ENCODE measurements around the gene PKP3.
"Not testable (repeated sequence)": the region's sequence is repeated elsewhere in the genome, so short reads cannot be mapped to it uniquely, and the experiment has no call there.

PKP3 gene

DNA sequence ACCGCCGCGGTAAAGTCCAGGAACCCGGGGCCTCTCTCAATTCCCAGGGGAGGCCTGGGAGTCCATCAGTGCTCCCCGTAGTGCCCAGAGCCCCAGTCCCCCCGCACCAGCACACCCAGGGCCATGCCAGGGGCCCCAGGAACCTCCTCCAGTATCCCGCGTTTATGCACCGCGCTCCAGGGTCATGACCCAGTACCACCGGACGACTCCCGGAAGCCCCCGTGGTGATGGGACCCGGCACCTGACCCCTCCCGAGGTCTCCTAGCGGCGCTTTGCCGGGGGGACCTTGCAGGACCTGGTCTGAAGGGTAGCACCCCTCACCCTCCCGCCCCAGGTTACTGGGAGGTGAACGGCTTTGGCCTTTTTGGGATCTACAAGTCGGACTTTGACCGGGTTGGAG lies 13.5 kb upstream of the PKP3 start:
- Mint-ChIP-seq H3K4me3 (no peak overlapping the region), H3K27me3 (peaks cover 4% of the 10 kb centered on the region), H3K36me3 (ENCODE audit: low read depth) (no peaks in the 10 kb centered on the region), H3K9me3 (no peaks in the 10 kb centered on the region), H3K27ac (no peak overlapping the region), H3K4me1 (ENCODE audit: low read depth) (no peaks in the 10 kb centered on the region)
- no peak for DNase-seq

DNA sequence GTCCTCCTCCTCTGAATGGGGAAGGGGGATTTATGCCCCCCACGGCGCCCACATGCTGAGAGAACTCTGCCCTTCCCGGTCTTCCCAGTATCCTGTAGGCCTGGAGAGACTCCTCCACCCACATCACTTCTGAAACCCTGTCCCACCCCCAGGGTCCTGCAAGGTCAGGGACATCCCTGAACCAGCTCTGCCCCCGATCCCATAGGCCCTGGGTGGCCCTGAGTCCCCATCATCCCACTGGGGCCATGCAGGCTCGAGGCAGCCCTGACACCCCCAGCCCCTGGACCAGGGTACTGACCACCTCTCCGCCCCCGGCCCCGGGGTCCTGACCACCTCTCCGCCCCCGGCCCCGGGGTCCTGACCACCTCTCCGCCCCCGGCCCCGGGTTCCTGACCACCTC lies 13.0 kb upstream of the PKP3 start:
- Mint-ChIP-seq H3K27me3 (peaks cover 4% of the 10 kb centered on the region), H3K36me3 (ENCODE audit: low read depth) (no peaks in the 10 kb centered on the region), H3K4me1 (ENCODE audit: low read depth) (no peaks in the 10 kb centered on the region), H3K4me3 (no peak overlapping the region), H3K9me3 (no peaks in the 10 kb centered on the region), H3K27ac (no peak overlapping the region)
- no peak for DNase-seq

DNA sequence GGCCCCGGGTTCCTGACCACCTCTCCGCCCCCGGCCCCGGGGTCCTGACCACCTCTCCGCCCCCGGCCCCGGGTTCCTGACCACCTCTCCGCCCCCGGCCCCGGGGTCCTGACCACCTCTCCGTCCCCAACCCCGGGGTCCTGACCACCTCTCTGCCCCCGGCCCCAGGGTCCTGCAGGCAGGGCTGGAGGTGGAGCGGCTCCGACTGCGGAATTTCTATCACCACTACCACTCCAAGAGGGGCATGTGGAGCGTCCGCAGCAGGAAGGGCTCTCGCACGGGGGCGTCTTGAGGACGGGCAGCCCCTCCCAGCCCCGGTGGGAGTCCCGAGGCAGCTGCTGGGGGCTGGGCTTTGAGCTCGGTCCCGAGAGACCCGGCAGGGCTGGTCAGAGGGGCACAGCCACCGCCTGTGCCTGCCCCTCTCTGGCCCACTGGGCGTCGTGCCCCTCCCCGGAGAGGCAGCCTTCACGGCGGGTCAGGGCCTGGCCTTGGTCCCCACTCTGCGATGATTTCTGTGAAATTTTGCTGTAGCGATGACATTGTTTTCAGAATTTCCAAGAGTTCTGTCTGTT lies 12.4 kb upstream of the PKP3 start:
- Mint-ChIP-seq H3K27me3 (peaks cover 4% of the 10 kb centered on the region), H3K4me1 (ENCODE audit: low read depth) (no peaks in the 10 kb centered on the region), H3K4me3 (no peak overlapping the region), H3K36me3 (ENCODE audit: low read depth) (no peaks in the 10 kb centered on the region), H3K27ac (no peak overlapping the region), H3K9me3 (peaks cover 2% of the 10 kb centered on the region)
- no peak for DNase-seq

DNA sequence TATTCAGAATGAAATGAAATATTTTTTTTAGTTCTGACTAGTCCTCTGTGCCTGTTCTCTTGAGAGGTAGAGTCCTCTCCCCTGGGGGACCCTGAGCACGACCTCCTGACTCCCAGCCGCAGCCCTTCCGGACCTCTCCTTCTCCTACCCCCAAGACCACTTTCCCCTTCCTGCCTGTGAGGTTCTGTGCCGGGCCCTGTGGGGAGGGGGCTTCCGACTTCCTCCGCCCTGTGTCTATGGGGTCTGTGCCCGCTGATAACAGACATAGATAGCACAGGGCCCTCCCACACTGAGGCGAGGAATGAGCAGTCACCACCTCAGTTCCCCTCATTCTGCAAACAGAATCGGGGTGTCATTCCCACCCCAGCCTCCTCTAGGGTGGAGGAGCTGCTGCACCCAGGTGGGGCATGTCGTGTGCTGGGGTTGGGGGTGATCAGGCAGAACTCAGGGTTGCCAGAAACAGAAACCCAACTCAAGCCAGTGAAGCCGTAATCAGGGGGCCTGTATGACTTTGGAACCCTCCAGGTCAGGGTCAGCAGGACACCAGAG lies 11.9 kb upstream of the PKP3 start:
- Mint-ChIP-seq H3K4me1 (ENCODE audit: low read depth) (no peaks in the 10 kb centered on the region), H3K27ac (no peak overlapping the region), H3K36me3 (ENCODE audit: low read depth) (no peaks in the 10 kb centered on the region), H3K27me3 (peaks cover 4% of the 10 kb centered on the region), H3K4me3 (no peak overlapping the region), H3K9me3 (peaks cover 6% of the 10 kb centered on the region)
- DNase-seq, result no peak

DNA sequence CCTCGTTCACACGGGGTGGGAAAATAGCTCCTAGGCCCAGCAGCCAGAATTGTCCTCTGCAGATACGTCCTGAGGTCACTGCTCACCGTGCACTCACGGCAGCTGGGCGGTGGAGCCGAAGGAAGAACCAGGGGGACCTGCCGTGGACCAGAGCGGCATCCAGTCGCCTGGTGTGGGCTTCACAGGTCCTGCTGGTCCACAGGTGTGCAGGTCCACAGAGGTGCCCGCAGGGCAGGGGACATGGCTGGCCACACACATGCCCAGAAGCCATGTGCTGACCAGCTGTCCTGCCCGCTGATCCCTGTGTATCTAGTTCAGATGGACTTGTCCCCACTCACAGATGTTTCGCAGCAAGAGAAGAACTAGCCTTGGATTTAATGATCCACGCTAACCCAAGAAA lies 10.6 kb upstream of the PKP3 start:
- Mint-ChIP-seq H3K36me3 (ENCODE audit: low read depth) (no peaks in the 10 kb centered on the region), H3K27me3 (peaks cover 4% of the 10 kb centered on the region), H3K4me3 (no peak overlapping the region), H3K4me1 (ENCODE audit: low read depth) (no peaks in the 10 kb centered on the region), H3K9me3 (peaks cover 8% of the 10 kb centered on the region), H3K27ac (no peak overlapping the region)
- no peak for DNase-seq

DNA sequence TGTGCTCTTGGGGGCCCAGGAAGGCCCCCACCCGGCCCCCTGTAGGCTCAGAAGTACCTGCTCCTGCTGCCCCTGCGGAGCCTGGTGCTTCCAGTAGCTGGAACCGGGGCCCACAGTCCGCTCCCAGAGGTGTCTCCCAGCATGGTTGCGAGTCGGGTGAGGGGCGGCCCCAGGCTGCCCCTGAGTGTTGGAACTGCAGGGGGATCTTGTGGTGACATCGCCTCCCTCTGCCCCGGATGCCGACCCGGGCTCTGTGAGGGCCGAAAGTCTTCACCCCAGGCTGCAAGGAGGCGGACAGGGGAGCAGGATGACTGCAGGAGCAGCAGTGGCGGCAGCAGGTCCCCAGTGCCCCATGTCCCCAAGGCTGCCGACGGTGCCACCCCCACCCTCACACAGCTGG lies 9.5 kb upstream of the PKP3 start:
- Mint-ChIP-seq H3K36me3 (ENCODE audit: low read depth) (no peaks in the 10 kb centered on the region), H3K4me1 (ENCODE audit: low read depth) (no peaks in the 10 kb centered on the region), H3K9me3 (peaks cover 8% of the 10 kb centered on the region), H3K27me3 (peaks cover 4% of the 10 kb centered on the region), H3K27ac (no peak overlapping the region), H3K4me3 (no peak overlapping the region)
- DNase-seq, result no peak

DNA sequence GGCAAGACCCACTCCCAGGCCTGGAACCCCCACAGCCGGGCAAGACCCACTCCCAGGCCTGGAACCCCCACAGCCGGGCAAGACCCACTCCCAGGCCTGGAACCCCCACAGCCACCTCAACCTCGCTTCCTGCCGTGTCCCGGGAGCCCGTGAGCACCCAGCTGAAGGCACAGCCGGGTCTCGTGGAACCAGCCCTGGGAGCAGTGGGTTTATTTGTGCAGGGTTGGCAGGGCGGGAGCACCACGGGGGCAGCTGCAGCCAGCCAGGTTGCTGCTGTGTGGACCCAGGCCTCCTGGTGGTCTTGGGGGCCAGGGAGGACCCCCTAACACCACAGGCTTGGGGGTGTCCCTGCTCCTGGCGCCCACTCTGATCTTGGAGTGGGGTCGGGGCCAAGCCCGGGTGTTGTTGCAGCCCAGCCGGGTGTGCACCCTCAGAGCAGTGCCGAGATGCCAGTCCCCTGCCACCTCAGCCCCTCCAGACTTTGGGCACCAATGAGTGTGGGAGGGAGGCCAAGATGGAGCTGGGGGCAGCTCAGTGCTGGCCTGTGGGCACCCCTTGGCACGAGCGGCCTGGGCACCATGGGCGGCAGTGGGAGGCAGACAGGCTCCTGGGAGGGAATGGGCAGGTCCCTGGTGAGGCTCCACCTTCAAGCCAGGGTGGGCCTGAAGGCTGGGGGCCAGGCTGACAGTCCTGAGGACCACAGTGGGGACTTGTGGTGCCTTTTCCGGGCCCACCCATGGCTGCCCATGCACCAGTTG lies 8.2 kb upstream of the PKP3 start:
- Mint-ChIP-seq H3K27me3 (peaks cover 4% of the 10 kb centered on the region), H3K36me3 (ENCODE audit: low read depth) (no peaks in the 10 kb centered on the region), H3K9me3 (peaks cover 8% of the 10 kb centered on the region), H3K4me1 (ENCODE audit: low read depth) (no peaks in the 10 kb centered on the region), H3K4me3 (no peak overlapping the region), H3K27ac (no peak overlapping the region)
- DNase-seq, result no peak

DNA sequence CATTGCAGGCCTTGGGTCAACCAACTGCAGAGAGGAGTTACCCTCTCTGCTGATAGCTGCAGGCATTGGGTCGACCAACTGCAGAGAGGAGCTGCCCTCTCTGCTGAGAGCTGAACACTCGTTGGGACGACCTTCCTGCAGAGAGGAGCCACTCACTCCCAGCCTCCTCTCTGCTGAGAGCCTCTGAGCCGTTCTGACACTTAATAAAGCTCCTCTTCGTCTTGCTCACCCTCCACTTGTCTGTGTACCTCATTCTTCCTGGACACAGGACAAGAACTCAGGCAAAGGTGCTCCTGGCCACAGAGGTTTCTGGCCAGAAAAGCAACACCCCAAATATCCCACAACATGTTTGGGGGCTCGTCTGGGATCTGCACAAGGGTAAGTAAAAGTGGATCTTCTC lies 7.5 kb upstream of the PKP3 start:
- no peak for DNase-seq
- peaks cover 8% of the 10 kb centered on the region for H3K9me3 Mint-ChIP-seq
- H3K4me3 Mint-ChIP-seq, result no peak overlapping the region
- H3K27ac Mint-ChIP-seq, result no peak overlapping the region
- no peaks in the 10 kb centered on the region for H3K36me3 Mint-ChIP-seq (ENCODE audit: low read depth)
- H3K27me3 Mint-ChIP-seq, result peaks cover 4% of the 10 kb centered on the region
- H3K4me1 Mint-ChIP-seq (ENCODE audit: low read depth), result no peaks in the 10 kb centered on the region

DNA sequence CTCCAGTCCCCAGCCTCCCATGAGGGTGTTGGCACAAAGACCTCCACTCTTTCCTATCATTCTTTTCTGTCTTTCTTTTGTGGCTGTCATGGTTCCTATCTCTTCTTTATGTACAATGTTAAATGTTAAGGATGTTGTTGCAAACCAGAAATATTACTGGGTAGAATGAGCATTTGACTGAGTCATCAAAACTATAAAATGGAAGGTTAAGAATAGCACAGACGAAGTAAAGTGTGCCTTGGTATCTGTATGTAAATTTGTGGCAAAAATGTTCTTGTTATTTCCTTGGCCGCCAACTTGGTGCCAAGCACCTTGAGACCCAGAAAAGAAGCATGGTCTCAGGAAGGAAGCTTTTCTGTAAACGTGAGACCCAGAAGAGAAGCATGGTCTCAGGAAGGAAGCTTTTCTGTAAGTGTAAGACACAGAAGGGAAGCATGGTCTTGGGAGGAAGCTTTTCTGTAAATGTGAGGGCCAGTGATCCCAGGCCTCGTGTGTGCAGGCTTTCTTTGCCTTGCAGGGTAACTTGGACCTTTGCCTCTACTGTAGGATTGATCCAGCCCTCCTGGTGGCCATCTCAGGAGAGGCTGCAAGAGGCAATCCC lies 6.7 kb upstream of the PKP3 start:
- no peak overlapping the region for H3K27ac Mint-ChIP-seq
- H3K4me3 Mint-ChIP-seq, result no peak overlapping the region
- H3K27me3 Mint-ChIP-seq, result no peaks in the 10 kb centered on the region
- no peak for DNase-seq
- H3K36me3 Mint-ChIP-seq (ENCODE audit: low read depth), result no peaks in the 10 kb centered on the region
- H3K4me1 Mint-ChIP-seq (ENCODE audit: low read depth), result no peaks in the 10 kb centered on the region
- peaks cover 8% of the 10 kb centered on the region for H3K9me3 Mint-ChIP-seq

DNA sequence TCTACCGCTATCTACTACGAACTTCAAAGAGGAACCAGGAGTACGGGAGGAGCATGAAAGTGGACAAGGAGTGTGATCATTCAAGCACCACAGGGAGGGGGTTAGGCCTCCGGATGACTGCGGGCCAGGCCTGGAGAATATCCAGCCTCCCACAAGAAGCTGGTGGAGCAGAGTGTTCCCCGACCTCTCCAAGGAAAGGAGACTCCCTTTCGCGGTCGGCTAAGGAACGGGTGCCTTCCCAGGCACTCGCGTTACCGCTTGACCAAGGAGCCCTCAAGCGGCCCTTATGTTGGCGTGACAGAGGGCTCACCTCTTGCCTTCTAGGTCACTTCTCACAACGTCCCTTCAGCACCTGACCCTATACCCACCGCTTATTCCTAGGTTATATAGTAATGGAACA lies 4.6 kb upstream of the PKP3 start:
- DNase-seq; H3K27ac Mint-ChIP-seq; H3K4me3 Mint-ChIP-seq; H3K27me3 Mint-ChIP-seq; H3K4me1 Mint-ChIP-seq (ENCODE audit: low read depth); H3K9me3 Mint-ChIP-seq; H3K36me3 Mint-ChIP-seq (ENCODE audit: low read depth): not testable (repeated sequence)

DNA sequence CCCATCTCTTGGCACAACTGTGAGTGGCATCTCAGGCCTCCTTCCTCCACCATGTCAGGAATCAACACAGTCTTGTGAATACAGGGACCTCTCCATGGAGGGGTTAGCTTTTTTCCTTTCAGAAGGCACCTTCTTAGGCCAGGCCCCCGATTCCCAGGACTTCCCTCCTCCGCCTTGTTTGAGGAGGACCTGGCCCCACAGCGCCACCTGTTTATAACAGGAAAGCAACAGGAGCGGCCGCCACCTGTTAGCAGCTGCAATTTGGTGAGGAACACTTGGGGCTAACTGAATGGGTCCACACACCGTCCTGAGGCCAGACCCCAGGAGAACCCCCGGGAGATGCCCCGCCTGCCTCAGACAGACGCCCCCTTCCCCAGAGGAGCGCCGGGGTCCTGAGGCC lies 3.8 kb upstream of the PKP3 start:
- Mint-ChIP-seq H3K4me1 (ENCODE audit: low read depth) (no peaks in the 10 kb centered on the region), H3K4me3 (no peak overlapping the region), H3K27ac (no peak overlapping the region), H3K9me3 (peaks cover 8% of the 10 kb centered on the region), H3K36me3 (ENCODE audit: low read depth) (no peaks in the 10 kb centered on the region), H3K27me3 (no peaks in the 10 kb centered on the region)
- no peak for DNase-seq

DNA sequence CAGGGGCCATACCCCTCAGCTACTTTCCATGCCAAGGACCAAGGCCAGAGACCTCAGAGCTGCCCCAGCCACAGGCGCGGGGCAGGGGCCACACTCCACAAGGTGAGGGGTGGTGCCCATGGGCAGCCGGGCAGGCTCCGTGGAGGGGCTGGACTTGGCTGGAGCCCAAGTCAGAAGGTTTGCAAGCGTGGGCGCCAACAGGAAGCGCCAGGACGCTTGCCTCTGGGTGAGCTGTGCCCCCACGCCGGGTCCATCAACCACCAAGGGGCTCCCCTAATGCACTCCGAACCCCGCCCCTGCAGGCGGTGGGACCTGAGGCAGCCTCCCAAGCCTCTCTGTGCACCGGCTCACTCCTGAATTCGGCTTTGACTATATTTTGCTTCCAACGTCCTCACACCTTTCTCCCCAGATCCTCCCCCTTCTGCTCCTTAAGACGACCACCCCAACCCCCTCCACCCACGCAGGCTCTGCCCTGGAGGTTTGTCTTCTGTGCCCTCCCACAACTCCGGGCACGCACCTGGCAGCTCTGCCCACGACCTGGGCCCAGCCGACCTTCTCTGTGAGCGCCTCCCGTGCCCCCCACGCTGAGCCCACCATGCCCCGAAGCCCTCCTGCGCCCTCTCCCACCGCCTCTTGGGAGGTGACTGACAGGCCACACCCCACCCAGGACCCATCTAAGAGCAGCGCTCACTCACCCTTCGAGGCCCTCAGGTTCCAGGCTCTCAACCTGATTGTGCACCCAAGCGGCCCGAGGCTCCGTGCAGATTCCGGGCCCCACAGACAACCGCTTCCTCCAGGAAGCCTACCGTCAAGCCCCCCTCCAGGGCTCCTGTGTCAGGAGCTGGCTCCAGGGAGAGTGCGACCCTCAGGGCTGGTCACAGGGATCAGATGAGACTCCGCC lies 2.6 kb upstream of the PKP3 start:
- Mint-ChIP-seq H3K4me1 (ENCODE audit: low read depth) (no peaks in the 10 kb centered on the region), H3K36me3 (ENCODE audit: low read depth) (no peaks in the 10 kb centered on the region), H3K9me3 (peaks cover 8% of the 10 kb centered on the region), H3K27me3 (no peaks in the 10 kb centered on the region), H3K4me3 (no peak overlapping the region), H3K27ac (no peak overlapping the region)
- DNase-seq, result no peak

DNA sequence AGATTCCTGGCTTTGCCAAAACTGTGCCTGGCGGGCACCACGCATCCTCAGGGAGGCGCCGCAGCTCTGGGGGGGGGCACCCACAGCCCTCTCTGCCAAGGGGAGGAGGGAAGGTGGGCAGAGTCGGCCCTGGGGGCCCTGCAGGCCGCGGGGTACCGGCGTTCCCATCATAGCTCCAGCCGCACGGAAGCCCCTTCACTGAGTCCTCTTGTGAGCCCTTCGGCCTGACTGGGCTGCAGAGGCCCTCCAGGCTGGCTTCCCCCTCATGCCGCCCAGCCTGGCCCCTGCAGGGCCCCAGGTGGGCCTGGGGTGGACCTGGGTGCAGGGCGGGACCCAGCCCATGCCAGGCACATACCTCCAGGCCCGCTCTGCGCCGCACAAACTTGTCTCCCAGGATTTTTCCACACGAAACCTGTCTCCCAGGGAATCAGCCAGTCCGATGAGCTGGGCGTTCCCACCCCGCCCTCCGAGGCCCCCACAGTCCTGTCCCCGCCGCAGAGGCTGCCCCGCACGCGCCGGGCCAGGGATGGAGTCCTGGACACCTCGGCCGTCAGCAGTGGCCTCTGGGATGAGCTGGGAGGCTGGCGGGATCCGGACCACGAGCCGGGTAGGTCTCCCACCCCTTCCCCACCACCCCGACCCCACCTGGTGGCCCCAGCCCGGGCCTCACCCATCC lies 1.8 kb upstream of the PKP3 start:
- Mint-ChIP-seq H3K9me3 (peaks cover under 1% of the 10 kb centered on the region), H3K27ac (no peak overlapping the region)

More for the DNA sequence above, 1.8 kb upstream of the PKP3 start:
- Mint-ChIP-seq H3K4me3 (no peak overlapping the region), H3K36me3 (ENCODE audit: low read depth) (no peaks in the 10 kb centered on the region), H3K27me3 (no peaks in the 10 kb centered on the region), H3K4me1 (ENCODE audit: low read depth) (peaks cover under 1% of the 10 kb centered on the region)
- DNase-seq, result no peak
